GM08714 (cell line): ENCODE results near the gene CAPS.

Source experiments
- H3K4me3 ChIP-seq: fragments of 200-500 bp; sonication (Bioruptor generic); 2 replicates; pipeline ENCODE4 v1.5.1; 2014; ENCODE audit warnings: mild to moderate bottlenecking, low read length, inconsistent platforms
- ZNF274 ChIP-seq: IDR thresholded peaks from 2 replicates; pipeline ENCODE4 v1.6.1; 2012; ENCODE audit warnings: mild to moderate bottlenecking, low read depth, low read length

The CAPS gene

DNA sequence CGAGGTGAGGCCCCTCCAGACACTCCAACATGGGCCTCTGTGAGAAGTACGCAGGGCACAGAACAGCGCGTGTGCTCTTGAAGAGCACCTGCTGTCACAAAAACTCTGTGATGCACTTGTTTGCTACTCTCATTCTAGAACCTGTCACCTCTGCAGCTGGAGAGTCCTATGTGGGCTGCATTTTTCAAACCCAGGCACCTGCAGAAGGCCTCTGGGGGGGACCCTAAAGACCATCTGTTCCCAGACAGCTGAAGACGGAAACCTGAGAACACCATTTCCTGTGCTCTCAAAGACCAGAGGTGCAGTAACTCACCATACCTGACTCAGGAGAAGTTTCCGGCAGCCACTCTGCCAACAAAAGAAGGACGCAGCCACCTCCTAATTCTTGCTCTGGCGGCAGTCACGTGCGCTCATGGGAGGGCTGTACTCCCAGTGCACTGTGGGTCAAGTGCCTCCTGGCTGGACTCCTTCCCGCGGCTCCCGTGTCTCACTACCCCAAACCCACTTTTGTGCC is 35.8 kb downstream of the CAPS start:
- TF ChIP-seq ZNF274 = no peak
- no peak overlapping the region for H3K4me3 ChIP-seq

DNA sequence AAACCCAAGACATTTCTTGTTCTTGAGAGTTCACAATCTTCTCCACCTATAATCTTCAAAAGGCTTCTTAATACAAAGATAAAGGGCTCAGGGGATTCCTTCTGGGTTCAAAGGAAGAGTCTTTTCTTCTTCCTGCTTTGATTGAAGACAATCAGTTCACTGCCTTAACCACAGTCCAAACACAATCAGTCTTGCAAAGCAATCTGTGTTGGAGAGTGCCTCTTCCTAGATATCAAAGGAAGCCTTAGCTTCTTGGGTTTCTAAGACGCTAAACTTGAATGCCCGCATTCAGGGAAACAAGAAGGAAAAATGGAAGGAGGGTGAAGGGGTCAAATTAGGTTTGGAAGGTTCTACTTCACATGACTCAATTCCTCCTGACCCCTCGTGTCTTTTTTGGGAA is 36.7 kb downstream of the CAPS start:
- TF ChIP-seq ZNF274 = no peak
- H3K4me3 ChIP-seq = no peak overlapping the region

DNA sequence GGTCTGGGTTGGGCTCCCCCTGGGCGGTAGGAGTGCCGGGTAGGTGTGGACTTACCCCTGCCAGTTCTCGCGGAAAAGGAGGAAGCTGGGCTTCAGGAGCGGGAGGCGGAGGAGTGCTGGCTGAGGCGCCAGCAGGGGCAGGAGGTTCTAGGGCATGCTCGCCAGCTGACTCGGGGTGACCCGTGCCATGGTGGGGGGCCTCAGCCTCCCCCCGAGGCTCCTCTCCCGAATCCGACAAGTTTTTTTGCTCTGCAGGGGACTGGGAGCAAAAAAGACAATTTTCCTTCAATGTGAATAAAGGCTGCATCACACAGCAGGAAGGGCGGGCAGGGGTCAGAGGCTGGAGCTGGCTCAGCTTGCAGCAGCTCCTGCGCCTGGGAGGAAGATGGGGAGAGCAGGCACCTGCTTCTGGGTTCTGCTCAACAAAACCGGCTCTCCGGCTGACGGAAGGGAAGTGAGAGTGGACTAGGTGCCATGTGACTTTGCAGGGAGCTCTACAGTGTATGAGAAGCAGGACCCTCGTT is 37.3 kb downstream of the CAPS start:
- no peak for TF ChIP-seq ZNF274
- no peak overlapping the region for H3K4me3 ChIP-seq

DNA sequence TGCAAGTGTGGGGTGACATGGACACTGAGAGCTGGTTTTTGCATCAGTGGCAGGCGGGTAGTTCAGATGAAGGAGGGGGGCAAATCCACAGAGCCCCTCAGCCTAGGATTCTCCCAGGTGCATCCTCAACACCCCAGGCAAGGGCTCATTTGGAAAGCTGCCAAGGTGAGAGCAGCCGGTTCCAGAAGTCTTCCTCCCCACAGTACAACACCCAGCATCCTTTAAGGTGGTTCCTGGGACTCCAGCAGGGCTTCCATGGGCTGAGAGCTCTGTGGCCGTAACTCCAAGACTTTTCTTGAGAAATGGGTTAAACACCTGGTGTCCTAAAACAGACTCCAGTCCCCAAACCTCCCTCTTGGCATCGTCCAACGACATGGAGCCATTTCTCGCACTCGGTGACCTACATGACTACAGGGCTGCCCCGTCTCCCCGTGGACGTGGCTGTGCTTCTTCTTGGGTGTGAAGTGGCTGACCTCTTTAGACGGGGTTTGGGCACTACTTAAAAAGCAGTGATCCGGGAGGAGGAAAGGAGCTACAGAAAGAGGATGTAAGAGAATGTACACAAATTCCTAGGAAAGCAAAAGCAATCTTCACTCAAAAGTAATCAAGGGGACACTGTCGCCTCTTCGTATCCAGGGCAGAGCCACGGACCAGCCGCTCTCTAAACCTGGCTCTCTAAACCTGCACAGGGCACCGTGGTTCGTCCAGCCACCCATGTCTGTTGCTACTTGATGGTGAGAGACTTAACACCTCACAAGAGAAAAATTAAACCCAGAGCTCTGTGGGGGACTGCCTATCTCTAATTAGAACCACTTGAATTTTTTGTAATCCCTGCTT is 38.4 kb downstream of the CAPS start:
- H3K4me3 ChIP-seq = no peak overlapping the region
- no peak for TF ChIP-seq ZNF274

DNA sequence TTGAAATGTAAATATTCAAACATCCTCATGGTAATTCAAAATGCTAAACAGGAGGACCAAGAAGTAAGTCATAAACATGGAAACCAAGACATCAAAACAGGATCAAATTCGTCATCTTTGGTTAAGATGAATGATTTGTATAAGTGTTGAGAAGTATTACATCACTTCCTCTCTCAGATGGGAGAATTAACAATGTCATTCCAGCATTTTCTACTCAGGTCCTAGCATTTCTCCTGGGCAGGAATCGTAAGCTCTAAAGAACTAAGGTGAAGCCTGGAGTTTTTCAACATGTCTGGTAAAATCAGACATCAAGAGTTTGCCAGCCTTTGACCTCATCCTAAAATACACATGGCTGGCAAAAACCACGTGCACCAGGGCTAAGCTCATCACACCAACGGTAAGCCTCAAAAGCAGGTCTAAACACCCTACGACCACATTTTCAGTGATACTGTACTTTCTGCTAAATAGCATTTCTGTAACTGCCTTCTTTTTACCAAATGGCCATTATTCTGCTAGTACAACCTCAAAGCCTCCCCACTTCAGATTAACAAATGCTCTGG is 39.1 kb downstream of the CAPS start:
- no peak for TF ChIP-seq ZNF274
- no peak overlapping the region for H3K4me3 ChIP-seq

DNA sequence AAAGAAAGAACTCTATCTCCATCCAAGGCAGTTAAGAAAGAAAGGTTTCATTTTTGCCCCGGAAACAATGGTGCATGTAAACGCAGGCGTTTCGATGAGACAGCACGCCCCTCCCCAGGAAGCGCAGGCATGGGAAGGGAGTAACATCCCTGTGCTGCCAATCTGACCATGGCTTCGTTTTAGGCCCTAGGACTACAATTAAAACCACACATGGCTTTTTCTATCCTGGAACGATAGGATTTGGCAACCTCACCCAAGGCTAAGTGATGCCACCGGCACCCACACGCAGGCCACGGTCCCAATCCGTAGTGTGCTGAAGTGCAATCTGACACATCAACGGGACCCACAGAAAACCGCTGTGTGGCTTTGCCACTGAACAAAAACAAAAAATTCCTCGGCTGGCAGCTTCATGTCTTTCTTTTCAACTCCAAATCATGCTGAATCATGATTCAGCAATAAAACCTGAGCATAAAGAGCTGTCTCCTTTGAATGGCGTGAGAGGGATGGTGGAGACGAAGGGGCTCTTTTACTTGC is 39.7 kb downstream of the CAPS start:
- H3K4me3 ChIP-seq = no peak overlapping the region
- TF ChIP-seq ZNF274 = no peak

DNA sequence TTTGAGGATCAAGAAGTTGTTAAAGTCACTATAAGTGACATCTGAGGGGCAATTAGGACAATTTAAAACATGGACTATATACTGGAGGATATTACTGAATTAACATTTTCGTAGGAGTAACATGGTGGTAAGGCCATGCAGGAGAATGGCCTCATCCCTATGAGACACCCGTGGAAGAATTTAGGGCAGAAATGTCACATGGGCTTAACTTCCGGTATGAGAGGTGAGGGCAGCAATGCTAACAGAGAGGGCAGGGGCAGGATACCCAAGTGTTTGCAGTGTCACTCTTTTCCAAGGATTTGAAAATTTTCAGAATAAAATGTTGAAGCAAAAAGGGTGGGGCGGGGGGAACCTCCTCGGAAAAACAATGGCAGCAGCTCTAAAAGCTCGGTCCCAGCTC is 40.2 kb downstream of the CAPS start:
- no peak overlapping the region for H3K4me3 ChIP-seq
- TF ChIP-seq ZNF274 = no peak

DNA sequence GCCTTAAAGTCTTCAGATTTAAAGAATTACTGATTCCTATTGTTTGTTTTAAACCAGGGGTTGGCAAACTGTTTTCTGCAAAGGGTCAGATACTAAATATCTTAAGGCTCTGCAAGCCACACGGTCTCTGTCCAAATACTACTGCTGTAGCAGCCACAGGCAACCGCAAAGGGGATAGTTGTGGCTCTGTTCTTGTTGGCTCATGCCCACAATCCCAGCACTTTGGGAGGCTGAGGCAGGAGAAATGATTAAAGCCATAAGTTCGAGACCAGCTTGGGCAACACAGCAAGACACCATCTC is 41.5 kb downstream of the CAPS start:
- H3K4me3 ChIP-seq = no peak overlapping the region
- TF ChIP-seq ZNF274 = no peak

DNA sequence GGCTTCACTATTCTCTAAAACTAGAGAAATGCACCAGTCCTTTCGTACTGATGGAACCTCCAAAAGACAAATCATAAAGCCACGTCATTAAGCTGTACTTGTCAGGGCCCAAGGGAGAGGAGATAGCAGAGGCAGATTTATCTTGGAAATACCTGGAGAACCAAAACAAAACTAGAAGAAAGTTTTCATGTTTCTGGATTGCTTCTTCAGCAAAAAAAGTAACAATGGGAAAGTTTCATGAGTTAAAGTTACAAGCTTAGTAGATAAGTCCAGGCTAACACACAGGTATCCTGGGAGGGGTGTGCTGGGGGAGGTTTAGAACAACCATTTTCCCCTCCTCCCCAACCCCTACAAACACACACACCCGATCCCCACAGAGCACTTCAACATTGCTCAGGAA is 42.3 kb downstream of the CAPS start:
- H3K4me3 ChIP-seq = no peak overlapping the region
- TF ChIP-seq ZNF274 = no peak

DNA sequence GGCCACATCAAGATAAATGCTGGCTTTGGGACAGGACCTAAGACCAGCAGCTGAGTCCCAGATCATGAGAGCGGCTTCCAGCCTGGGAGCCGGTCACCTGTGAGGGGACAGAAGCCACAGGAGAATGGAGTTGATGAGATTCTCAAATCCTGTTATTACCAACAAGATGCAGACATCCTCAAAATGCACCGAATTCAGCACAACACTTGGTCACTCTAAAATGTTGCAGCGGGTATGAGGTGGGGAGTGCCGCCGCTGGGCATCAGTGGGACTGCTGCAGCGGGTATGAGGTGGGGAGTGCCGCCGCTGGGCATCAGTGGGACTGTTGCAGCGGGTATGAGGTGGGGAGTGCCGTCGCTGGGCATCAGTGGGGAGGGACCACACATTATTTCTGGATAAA is 42.7 kb downstream of the CAPS start:
- H3K4me3 ChIP-seq = no peak overlapping the region
- TF ChIP-seq ZNF274 = no peak

DNA sequence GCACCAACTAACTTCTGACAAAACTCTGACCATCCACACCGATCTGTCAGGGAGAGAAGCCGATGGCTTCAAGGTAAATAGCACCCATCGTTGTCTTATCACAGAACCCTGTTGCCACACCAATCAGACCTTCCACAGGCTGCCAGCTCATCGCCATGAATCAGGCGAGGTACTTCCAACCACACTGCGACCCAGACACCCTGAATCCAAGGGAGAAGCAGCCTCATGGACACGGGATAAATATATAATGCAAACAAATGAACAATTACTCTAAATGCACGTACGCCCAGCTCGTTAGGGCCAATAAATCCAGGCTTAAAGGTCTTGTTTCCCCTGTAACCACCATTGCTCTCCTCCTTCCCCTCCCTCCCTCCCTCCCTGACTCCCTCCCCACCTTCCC is 43.1 kb downstream of the CAPS start:
- TF ChIP-seq ZNF274 = no peak
- H3K4me3 ChIP-seq = no peak overlapping the region

DNA sequence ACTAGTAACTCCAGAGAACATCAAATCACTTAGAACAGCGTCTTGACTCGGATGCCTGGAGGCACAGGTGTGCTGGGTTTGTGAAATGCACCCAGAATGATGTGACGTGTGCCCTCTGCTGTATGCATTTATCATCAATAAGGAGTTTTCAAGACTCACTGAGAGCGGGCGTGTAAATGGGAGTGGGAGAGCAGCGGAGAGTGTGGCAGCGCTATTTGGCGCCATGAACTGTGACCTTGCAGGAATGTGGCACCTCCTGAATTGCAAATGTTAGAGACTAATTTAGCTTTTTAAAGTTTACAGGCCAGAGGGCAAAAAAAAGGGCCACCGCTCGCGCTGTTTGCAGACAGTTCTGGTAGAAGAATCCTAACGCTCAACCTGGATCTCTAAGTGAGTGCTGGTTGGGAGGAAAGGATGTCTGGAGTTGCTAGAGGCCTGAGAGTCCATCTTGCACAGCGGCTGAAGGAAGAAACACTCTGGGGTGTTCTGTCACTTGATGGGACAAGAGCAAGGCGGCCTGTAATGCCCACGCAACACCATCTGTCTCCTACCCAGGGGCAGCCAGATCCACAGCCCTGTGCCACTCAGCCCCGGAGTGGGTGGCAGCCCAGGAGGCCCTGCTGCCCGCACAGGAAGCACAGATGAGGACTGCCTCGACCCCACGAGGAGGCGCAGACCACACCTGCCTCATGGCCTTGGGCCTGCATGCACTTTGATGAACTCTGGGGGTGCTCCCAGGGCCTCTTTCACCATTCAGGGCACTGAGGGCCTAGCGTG is 44.2 kb downstream of the CAPS start:
- TF ChIP-seq ZNF274 = no peak
- H3K4me3 ChIP-seq = no peak overlapping the region

DNA sequence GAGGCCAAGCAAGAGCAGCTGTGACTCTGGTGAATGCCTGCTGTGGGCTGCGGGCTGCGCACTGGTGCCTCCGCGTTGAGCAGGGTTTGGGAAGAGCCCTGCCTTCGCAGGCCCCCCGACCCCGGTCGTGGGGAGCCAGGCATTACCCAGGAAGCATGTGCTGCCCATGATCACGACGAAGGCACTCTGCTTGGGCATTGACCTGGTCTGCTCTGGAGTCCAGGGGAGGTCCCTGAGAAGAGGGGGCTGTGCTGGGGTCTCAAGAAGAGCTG is 44.7 kb downstream of the CAPS start:
- no peak for TF ChIP-seq ZNF274
- no peak overlapping the region for H3K4me3 ChIP-seq

DNA sequence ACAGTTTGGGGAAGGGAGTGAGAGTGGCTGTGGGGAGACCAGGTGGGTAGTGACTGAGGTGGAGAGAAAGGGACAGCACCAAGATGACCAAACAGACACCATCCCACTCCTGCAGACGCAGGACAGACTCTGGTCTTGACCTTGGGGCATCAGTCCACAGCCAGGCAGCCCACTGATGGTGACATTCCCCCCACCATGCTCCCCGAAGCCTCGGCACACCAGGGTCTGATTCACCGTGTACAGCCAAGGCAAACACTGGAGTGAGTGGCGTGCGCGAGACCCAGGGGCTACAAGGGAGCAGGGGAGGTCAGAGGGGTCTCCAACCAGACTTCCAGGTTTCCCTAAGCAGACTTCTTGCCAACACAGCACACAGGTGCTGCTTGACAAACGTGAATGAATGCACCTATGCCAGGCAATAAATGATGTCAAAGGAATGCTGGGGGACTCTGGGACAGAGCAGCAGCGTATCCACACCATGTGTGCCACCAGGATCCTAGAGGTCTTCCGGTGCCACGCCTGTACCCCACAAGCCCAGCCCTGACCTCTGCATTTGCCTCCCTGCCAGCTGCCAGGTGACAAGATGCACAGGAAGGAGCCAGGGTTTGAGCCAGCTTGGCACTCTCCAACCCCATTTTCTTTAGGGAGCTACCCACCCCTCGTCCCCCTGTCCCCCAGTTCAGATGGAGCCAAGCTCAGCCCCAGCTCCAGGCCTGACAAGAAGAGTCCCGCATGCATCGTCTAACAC is 45.4 kb downstream of the CAPS start:
- no peak for TF ChIP-seq ZNF274

More for the DNA sequence above, 45.4 kb downstream of the CAPS start:
- no peak overlapping the region for H3K4me3 ChIP-seq
